HEK293 (cell line): ENCODE measurements around the gene GGN.

Source experiments
- ATF2 ChIP-seq: fragments of 450-650 bp; formaldehyde crosslinking; IDR thresholded peaks from 2 replicates; pipeline ENCODE4 v1.5.1; 2016; ENCODE audit warnings: missing biosample characterization, missing genetic modification characterization, low read depth
- BCL11A ChIP-seq: fragments of 450-650 bp; formaldehyde crosslinking; IDR thresholded peaks from 2 replicates; pipeline ENCODE4 v1.5.1; 2016; ENCODE audit warnings: low read depth, missing biosample characterization, missing genetic modification characterization
- BCL11B ChIP-seq: fragments of 450-650 bp; formaldehyde crosslinking; IDR thresholded peaks from 2 replicates; pipeline ENCODE4 v1.5.1; 2016; ENCODE audit warnings: low read depth, missing biosample characterization, missing genetic modification characterization
- IKZF3 ChIP-seq: fragments of 450-650 bp; IDR thresholded peaks from 2 replicates; pipeline ENCODE4 v1.5.0; 2018; ENCODE audit warnings: missing biosample characterization, mild to moderate bottlenecking, missing genetic modification characterization, moderate library complexity
- SETDB1 ChIP-seq: IDR thresholded peaks from one replicate; pipeline ENCODE4 v1.6.1; 2017; ENCODE audit warnings: mild to moderate bottlenecking, low read length, moderate library complexity, mixed read lengths; ENCODE audit not compliant: insufficient read length
- TCF7L2 ChIP-seq: IDR thresholded peaks from 2 replicates; pipeline ENCODE4 v1.6.1; 2011; ENCODE audit warnings: low read depth, mild to moderate bottlenecking, inconsistent platforms, low read length, moderate library complexity, borderline replicate concordance
- TRIM28 ChIP-seq: IDR thresholded peaks from 2 replicates; pipeline ENCODE4 v1.6.1; 2011; ENCODE audit warnings: low read length, control low read depth, borderline replicate concordance
- YY1 ChIP-seq: fragments of 450-650 bp; formaldehyde crosslinking; IDR thresholded peaks from 2 replicates; pipeline ENCODE4 v1.5.1; 2018; ENCODE audit warnings: missing biosample characterization, missing genetic modification characterization
- ZBTB11 ChIP-seq: fragments of 450-650 bp; formaldehyde crosslinking; conservative IDR thresholded peaks from 2 replicates; pipeline ENCODE4 v1.5.1; 2016; ENCODE audit warnings: low read depth, missing biosample characterization, missing genetic modification characterization
- ZBTB17 ChIP-seq: fragments of 450-650 bp; formaldehyde crosslinking; IDR thresholded peaks from 2 replicates; pipeline ENCODE4 v1.5.1; 2016; ENCODE audit warnings: missing biosample characterization, missing genetic modification characterization
- ZBTB26 ChIP-seq: fragments of 450-650 bp; formaldehyde crosslinking; optimal IDR thresholded peaks from 2 replicates; pipeline ENCODE3; 2016; ENCODE audit warnings: missing biosample characterization, mild to moderate bottlenecking, missing genetic modification characterization
- ZNF133 ChIP-seq: fragments of 450-650 bp; formaldehyde crosslinking; IDR thresholded peaks from 2 replicates; pipeline ENCODE4 v1.5.1; 2016; ENCODE audit warnings: missing biosample characterization, missing genetic modification characterization
- ZNF155 ChIP-seq: fragments of 450-650 bp; formaldehyde crosslinking; IDR thresholded peaks from 2 replicates; pipeline ENCODE4 v1.5.1; 2016; ENCODE audit warnings: missing biosample characterization, missing genetic modification characterization
- ZNF214 ChIP-seq: fragments of 450-650 bp; formaldehyde crosslinking; IDR thresholded peaks from 2 replicates; pipeline ENCODE4 v1.5.1; 2017; ENCODE audit warnings: missing biosample characterization, mild to moderate bottlenecking, missing genetic modification characterization, borderline replicate concordance
- ZNF221 ChIP-seq: fragments of 450-650 bp; formaldehyde crosslinking; IDR thresholded peaks from 2 replicates; pipeline ENCODE4 v1.5.1; 2017; ENCODE audit warnings: missing biosample characterization, missing genetic modification characterization, borderline replicate concordance
- ZNF223 ChIP-seq: fragments of 450-650 bp; formaldehyde crosslinking; IDR thresholded peaks from 2 replicates; pipeline ENCODE4 v1.5.1; 2016; ENCODE audit warnings: missing biosample characterization, missing genetic modification characterization
- ZNF280C ChIP-seq: fragments of 450-650 bp; formaldehyde crosslinking; IDR thresholded peaks from 2 replicates; pipeline ENCODE4 v1.5.1; 2016; ENCODE audit warnings: missing biosample characterization, missing genetic modification characterization
- ZNF311 ChIP-seq: fragments of 450-650 bp; formaldehyde crosslinking; IDR thresholded peaks from 2 replicates; pipeline ENCODE4 v1.5.1; 2017; ENCODE audit warnings: missing biosample characterization, missing genetic modification characterization, borderline replicate concordance
- ZNF48 ChIP-seq: fragments of 450-650 bp; formaldehyde crosslinking; IDR thresholded peaks from 2 replicates; pipeline ENCODE4 v1.5.1; 2016; ENCODE audit warnings: missing biosample characterization, missing genetic modification characterization
- ZNF510 ChIP-seq: fragments of 450-650 bp; formaldehyde crosslinking; IDR thresholded peaks from 2 replicates; pipeline ENCODE4 v1.5.1; 2018; ENCODE audit warnings: mild to moderate bottlenecking, missing genetic modification characterization, missing biosample characterization; ENCODE audit not compliant: insufficient replicate concordance
- ZNF530 ChIP-seq: fragments of 450-650 bp; formaldehyde crosslinking; IDR thresholded peaks from 2 replicates; pipeline ENCODE4 v1.5.1; 2016; ENCODE audit warnings: low read depth, missing biosample characterization, missing genetic modification characterization
- ZNF544 ChIP-seq: fragments of 450-650 bp; formaldehyde crosslinking; IDR thresholded peaks from 2 replicates; pipeline ENCODE4 v1.5.0; 2017; ENCODE audit warnings: missing biosample characterization, missing genetic modification characterization
- ZNF664 ChIP-seq: fragments of 450-650 bp; formaldehyde crosslinking; IDR thresholded peaks from 2 replicates; pipeline ENCODE4 v1.5.1; 2016; ENCODE audit warnings: missing biosample characterization, missing genetic modification characterization
- ZNF747 ChIP-seq: fragments of 450-650 bp; formaldehyde crosslinking; IDR thresholded peaks from 2 replicates; pipeline ENCODE4 v1.5.1; 2016; ENCODE audit warnings: missing biosample characterization, missing genetic modification characterization
- ZNF76 ChIP-seq: fragments of 450-650 bp; formaldehyde crosslinking; IDR thresholded peaks from 2 replicates; pipeline ENCODE4; 2016; ENCODE audit warnings: low read depth, missing biosample characterization, missing genetic modification characterization, borderline replicate concordance
- ZNF777 ChIP-seq: fragments of 450-650 bp; formaldehyde crosslinking; IDR thresholded peaks from 2 replicates; pipeline ENCODE4 v1.5.1; 2017; ENCODE audit warnings: missing biosample characterization, missing genetic modification characterization, borderline replicate concordance
- TF ChIP-seq, protein P1 (sequence below): fragments of 450-650 bp; formaldehyde crosslinking; IDR thresholded peaks from 2 replicates; pipeline ENCODE4 v1.5.1; 2016; ENCODE audit warnings: missing biosample characterization, missing genetic modification characterization
- TF ChIP-seq, protein P2 (sequence below): IDR thresholded peaks from 2 replicates; pipeline ENCODE4 v1.6.1; 2011; ENCODE audit warnings: mild to moderate bottlenecking, low read depth, low read length, borderline replicate concordance

Gene GGN

GRCh38 chr19:38336638-38337359 is 51.0 kb downstream of the GGN start (continued):
- peak; percentile 95 for TF ChIP-seq ZNF777 (tag by site-specific recombination)
- no peak for TF ChIP-seq ZBTB26 (tag by site-specific recombination)
- no peak for TF ChIP-seq ZNF155 (tag by site-specific recombination)
- no peak for TF ChIP-seq IKZF3 (tag by site-specific recombination)
- no peak for TF ChIP-seq TRIM28
- TF ChIP-seq ZNF280C: no peak
- peak; percentile 90 for TF ChIP-seq ZBTB11 (tag by site-specific recombination)
- TF ChIP-seq, protein P1, sequence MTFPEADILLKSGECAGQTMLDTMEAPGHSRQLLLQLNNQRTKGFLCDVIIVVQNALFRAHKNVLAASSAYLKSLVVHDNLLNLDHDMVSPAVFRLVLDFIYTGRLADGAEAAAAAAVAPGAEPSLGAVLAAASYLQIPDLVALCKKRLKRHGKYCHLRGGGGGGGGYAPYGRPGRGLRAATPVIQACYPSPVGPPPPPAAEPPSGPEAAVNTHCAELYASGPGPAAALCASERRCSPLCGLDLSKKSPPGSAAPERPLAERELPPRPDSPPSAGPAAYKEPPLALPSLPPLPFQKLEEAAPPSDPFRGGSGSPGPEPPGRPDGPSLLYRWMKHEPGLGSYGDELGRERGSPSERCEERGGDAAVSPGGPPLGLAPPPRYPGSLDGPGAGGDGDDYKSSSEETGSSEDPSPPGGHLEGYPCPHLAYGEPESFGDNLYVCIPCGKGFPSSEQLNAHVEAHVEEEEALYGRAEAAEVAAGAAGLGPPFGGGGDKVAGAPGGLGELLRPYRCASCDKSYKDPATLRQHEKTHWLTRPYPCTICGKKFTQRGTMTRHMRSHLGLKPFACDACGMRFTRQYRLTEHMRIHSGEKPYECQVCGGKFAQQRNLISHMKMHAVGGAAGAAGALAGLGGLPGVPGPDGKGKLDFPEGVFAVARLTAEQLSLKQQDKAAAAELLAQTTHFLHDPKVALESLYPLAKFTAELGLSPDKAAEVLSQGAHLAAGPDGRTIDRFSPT: peak; percentile 85
- 0 out of 2 replicates have a peak, but pooled peaks have one; percentile 70 for TF ChIP-seq BCL11A (tag by site-specific recombination)
- no peak for TF ChIP-seq YY1
- TF ChIP-seq SETDB1: no peak
- no peak for TF ChIP-seq ZNF221
- no peak for TF ChIP-seq ZNF747 (tag by site-specific recombination)
- no peak for TF ChIP-seq ZNF544 (tag by site-specific recombination)
- TF ChIP-seq TCF7L2: no peak
- no peak for TF ChIP-seq ATF2 (tag by site-specific recombination)
- TF ChIP-seq ZNF530 (tag by site-specific recombination): no peak
- TF ChIP-seq, protein P2, sequence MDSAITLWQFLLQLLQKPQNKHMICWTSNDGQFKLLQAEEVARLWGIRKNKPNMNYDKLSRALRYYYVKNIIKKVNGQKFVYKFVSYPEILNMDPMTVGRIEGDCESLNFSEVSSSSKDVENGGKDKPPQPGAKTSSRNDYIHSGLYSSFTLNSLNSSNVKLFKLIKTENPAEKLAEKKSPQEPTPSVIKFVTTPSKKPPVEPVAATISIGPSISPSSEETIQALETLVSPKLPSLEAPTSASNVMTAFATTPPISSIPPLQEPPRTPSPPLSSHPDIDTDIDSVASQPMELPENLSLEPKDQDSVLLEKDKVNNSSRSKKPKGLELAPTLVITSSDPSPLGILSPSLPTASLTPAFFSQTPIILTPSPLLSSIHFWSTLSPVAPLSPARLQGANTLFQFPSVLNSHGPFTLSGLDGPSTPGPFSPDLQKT: no peak
- no peak for TF ChIP-seq ZNF133
- TF ChIP-seq ZBTB17 (tag by site-specific recombination): peak; percentile 98
- TF ChIP-seq ZNF214 (tag by site-specific recombination): no peak
- no peak for TF ChIP-seq ZNF76 (tag by site-specific recombination)
- TF ChIP-seq ZNF664: no peak; the same call in 1 of the 2 replicates
- peak; percentile 94 for TF ChIP-seq BCL11B (tag by site-specific recombination)
- TF ChIP-seq ZNF223 (tag by site-specific recombination): peak; percentile 12; the same call in 1 of the 2 replicates
- no peak for TF ChIP-seq ZNF48
- TF ChIP-seq ZNF510 (tag by site-specific recombination): no peak
- no peak for TF ChIP-seq ZNF311 (tag by site-specific recombination)
